Posterior cingulate gyrus (tissue), 11 donors: Measurements from ENCODE around the gene RWDD1.
A peak's percentile ranks its signal among the peaks of the same experiment; 100 is the strongest.

Experiments used
- DNase-seq, 10 donors: peaks; one replicate each; pipeline versions ENCODE4 v3.0.0 to v3.0.0-alpha.2; 2020 to 2021; ENCODE audit warnings: mixed read lengths in 3 of 10
- intact Hi-C: fragments of 100-400 bp; cut with DNase I; formaldehyde crosslinking; loops from one replicate; pipeline ENCODE4 v1.15.1; 2023

Gene RWDD1

DNA sequence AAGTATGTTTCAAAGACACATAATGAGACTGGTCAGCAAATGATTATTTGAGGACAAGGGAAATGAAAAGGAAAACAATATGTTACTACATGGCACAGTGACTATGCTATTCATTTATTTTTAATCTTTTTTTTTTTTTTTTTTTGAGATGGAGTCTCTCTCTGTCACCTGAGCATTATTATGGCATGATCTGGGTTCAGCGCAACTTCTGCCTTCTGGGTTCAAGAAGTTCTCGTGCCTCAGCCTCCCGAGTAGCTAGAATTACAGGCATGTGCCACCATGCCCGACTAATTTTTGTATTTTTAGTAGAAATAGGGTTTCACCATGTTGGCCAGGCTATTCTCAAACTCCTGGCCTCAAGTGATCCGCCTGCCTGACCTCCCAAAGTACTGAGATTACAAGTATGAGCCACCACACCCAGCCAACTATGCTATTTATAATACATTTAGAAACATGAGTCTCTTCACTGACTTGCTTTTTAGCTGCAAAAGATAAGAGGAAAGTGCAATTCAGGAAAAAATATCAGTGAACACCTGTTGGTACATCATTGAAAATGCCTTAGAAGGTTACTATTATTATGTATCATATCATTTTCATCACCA is 14.4 kb upstream of the RWDD1 start:
- intact Hi-C loops = no loop called here
- DNase-seq = no peak

GRCh38 chr6:116557893-116558292 is 13.4 kb upstream of the RWDD1 start:
- DNase-seq = no peak
- intact Hi-C loops = no loop called here

GRCh38 chr6:116560130-116560529 is 11.2 kb upstream of the RWDD1 start:
- no peak for DNase-seq
- intact Hi-C loops = no loop called here

DNA sequence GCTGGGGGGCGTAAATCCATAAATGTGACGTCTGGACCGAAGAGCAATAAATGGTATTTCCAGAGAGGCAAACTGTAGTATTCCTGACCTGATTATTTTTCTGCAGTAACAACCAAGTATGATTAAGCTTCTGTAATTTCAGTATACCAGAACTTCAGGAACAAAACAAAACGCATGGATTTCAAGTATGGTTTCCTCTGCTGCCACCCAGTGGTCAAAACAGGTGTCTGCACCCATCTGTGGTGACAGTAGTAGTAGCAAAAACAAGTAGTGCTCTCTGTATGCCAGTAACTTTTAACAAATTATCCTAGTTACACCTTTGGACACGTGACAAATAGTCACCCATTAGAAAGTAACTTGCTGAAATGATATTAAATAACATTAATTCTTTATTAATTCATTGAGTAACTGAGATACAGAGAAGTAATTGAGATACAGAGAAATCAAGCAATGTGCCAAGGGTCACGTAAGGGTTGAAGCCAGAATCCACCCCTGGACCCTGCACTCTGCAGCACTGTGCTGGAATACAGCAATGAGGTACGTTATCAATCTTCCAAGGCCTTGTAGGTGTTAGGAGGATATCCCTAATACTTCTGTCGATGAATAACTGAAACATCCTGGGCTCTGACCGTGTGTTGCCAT is 9.8 kb upstream of the RWDD1 start:
- DNase-seq = peak; percentile 54 to 95 (median 80)
- intact Hi-C loops = loop anchor here (1.0 kb wide), 1 partner anchor 274 kb away; no protein-coding TSS in a partner anchor

DNA sequence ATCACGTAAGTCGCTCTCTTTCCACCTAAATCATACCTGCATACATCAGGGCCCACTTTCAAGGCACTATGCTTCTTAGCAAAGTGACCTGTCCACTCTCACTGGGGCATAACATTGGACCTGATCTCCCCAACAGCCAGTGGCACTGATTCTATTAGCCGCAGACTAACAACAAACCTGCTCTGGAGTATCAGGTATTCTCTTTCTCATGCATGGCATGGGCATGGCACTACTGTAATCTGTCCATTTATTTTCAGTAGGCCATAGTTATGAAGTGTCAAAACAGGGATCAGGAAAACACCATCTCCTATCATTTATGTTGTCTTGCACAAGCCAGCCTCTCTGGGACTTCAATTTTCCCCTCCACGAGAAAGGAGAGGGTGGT is 9.3 kb upstream of the RWDD1 start:
- DNase-seq = no peak
- intact Hi-C loops = no loop called here

DNA sequence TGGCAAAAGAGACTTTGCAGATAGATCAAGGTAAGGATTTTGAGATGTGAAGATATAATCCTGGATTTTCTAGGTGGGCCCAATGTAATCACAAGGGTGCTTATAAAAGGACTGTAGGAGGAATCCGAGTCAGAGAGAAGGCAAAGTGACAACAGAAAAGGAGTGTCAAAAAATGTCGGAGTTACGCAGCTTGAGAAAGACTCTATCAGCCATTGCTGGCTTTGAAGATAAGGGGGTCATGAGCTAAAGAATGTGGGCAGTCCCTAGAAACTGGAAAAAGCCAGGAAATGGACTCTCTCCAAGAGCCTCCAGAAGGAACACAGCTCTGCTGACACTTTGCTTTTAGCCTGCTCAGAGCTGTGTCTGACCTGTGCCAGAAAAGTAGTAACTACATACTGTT is 8.7 kb upstream of the RWDD1 start:
- intact Hi-C loops = no loop called here
- no peak for DNase-seq

DNA sequence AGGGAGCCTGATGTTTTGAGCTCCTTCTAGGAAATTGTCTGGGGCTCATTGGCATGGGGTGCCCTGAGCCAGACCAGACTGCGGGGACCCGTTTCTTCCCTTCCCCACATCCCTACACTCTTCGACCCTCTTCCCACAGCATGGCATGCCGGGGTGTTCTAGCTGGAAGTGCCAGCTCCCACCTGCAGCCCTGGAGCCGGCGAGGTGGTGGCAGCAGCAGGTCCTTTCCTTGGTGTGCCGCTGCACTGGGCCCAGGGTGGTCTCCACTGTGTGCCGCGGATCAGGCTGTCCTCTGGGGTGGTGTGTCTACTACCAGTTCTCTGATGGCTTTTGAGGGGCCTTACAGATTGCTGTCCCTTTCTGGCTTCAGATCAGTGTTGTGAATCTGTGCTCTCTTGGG is 7.5 kb upstream of the RWDD1 start:
- intact Hi-C loops = no loop called here
- DNase-seq = peak in 2 of 10 donors; percentile 50 to 57

- no peak for DNase-seq
- intact Hi-C loops = no loop called here
Measured at GRCh38 chr6:116564311-116564710, 7.0 kb upstream of the RWDD1 start.

DNA sequence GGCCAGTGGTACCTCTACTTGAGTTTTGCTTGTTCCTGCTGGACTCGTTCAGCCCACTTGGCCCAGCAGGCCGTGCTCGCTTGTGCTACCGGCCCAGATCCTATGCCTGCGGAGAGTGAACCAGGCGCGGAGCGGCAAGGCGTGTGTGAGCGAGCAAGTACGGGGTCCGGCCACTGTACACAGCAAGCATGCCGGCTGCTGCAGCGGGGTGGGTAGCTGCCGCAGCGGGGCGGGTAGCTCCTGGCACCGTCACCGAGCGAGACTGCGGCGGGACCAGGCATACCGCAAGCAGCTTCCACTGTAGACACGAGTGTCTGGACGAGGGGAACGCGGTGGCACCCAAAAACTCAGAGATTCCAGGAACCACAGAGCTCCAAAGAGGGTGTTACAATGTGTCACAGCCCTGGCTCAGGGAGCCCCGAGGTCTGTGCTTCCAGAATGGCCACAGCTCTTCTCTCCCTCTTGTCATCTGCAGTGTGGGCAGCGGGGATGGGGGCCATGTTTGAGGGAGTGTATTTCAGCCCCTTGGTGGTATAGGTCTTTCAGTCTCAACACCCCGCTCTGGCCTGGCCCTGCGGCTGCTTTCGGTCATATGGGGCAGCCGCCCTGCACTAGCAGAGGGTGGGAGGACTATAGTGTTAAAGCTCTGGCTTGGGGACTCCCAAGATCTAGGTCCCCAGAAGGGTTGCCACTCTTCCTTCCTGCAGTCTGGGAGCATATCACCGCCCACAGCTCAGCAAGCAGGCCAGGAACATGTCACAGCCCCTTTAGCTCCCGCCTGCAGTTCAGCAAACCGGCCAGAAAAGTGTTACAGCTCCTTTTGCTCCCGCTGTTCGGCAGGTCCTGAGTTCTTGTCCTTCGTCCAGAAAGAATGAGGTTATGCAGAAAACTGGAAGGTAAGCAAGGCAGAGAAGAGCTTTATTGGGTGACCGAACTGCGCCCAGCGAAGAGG is 6.1 kb upstream of the RWDD1 start:
- intact Hi-C loops = no loop called here
- peak; percentile 23 to 94 (median 48) for DNase-seq

DNA sequence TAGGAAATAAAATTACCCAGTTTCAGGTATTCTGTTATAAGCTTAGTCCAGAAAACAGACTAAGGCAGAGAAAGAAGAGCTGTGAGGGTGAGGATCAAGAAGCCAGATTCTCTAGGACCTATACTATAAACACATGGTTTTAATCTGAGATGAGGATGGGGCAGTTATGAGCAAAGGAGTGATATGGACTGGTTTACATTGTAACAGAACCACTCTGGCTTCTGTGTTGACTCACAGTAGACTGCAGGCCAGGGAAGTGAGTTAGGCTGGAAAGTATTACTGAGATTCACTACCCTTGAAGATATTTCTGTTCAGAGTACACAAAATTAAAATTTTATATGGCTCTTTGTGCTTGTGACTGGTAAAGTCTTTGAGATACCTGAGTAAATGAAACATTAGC is 3.2 kb upstream of the RWDD1 start:
- intact Hi-C loops = no loop called here
- no peak for DNase-seq

DNA sequence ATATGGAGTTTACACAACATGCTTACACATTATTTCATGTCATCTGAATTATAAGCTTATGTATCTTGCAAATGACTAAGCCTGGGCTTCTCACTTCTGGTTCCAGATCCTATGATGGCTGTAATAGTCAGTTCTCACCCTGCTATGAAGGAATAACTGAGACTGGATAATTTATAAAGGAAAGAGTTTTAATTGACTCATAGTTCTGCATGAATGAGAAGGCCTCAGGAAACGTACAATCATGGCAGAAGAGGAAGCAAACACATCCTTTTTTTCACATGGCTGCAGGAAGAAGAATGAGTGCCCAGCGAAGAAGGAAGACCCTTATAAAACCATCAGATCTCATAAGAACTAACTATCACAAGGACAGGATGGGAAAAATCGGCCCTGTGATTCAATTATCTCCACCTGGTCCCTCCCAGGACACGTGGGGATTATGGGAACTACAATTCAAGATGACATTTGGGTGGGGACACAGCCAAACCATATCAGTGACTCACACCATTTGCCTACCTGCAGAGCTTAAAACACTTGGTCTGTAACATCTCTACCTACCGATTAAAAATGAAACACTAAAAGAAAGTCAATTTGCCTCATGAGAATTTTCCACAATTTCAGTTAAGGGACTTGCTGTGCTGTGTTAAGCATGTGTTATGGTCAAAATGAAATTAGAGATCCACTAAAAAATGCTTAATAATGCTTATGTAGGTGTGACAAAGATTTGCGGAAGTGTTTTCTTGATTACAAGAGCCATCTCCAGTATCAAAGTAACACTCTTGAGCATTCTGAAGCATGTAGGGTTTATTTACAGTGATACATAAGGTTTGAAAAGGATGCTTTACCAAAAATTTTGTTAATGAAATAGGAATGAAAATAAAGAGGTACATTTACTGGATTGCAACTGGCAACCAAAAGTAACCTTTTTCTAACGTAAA is 2.2 kb upstream of the RWDD1 start:
- intact Hi-C loops = no loop called here
- no peak for DNase-seq

DNA sequence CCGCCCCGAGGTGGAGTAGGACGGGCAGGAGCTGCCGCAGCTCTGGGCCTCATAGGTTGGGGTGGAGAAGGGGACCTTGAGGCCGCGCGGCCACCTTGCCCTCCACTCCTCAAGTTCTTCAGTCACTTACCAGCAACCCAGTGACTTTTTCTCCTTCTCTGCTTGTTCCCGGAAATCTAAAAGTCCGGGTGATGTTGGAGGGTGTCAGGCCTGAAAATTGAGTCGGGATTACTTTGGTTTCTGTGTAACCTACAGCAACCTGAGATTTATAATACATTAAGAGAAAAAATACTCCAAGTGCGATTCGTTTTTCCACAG is 338 bp downstream of the RWDD1 start:
- no peak for DNase-seq
- intact Hi-C loops = loop anchor here (1.0 to 5.0 kb wide), 3 partner anchors 45 to 354 kb away; partner anchors contain the start of genes RSPH4A and TSPYL1

- intact Hi-C loops = loop anchor here (5.0 kb wide), 1 partner anchor 355 kb away; no protein-coding TSS in a partner anchor
- DNase-seq = peak in 3 of 10 donors; percentile 6 to 77 (median 44)
Measured at GRCh38 chr6:116572162-116572561, 858 bp downstream of the RWDD1 start.

DNA sequence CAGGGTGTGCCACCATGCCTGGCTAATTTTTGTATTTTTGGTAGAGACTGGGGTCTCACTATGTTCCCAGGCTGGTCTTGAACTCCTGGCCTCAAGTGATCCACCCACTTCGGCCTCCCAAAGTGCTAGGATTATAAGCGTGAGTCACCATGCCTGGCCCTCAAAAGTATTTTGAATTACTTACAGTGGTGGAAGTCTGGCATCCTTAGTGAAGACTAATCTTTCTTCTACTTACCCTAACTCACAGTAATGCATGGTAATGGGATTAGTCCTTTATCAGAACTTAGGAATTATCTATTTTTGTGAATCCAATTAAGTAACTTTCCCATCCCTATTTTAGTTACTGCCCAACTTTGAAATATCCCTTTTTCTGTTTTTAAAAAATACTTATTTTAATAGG is 3.9 kb downstream of the RWDD1 start:
- intact Hi-C loops = no loop called here

GRCh38 chr6:116577486-116577885 is 6.2 kb downstream of the RWDD1 start:
- intact Hi-C loops = no loop called here
- DNase-seq = no peak

More for the DNA sequence above, 3.9 kb downstream of the RWDD1 start:
- no peak for DNase-seq

- intact Hi-C loops = no loop called here
- DNase-seq = no peak
Measured at GRCh38 chr6:116578335-116578734, 7.0 kb downstream of the RWDD1 start.

- intact Hi-C loops = no loop called here
Measured at GRCh38 chr6:116579143-116579542, 7.8 kb downstream of the RWDD1 start.

DNA sequence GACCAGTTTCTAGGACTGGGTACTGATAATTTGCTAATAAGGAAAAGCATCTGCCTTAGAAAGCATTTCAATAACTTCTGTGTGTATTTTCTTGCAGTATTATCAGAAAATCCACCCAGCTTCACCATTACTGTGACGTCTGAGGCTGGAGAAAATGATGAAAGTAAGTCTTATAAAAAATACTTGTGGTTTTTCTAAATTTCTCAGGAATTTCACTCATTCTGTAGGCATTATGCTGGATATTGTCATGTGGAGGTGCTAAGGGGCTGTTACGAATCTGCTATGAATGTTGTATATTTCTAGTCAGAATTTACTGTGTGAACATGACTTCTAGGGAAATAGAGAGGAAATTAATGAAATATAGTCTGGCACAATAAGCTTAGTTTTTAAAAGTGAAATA is 8.9 kb downstream of the RWDD1 start:
- intact Hi-C loops = no loop called here
- no peak for DNase-seq

More at GRCh38 chr6:116579143-116579542, 7.8 kb downstream of the RWDD1 start:
- DNase-seq = no peak

GRCh38 chr6:116586276-116586675 is 15.0 kb downstream of the RWDD1 start:
- intact Hi-C loops = no loop called here
- DNase-seq = no peak

- DNase-seq = no peak
- intact Hi-C loops = no loop called here
Measured at GRCh38 chr6:116586738-116587137, 15.4 kb downstream of the RWDD1 start.
